SU-DHL-6 (cell line): ENCODE data around the gene PLEKHA5.

Source experiments
- H2AFZ ChIP-seq: fragments of 200-600 bp; sonication (generic); 2 replicates; pipeline ENCODE4 v1.6.1; 2014; ENCODE audit warnings: low read depth, mild to moderate bottlenecking, moderate library complexity, mixed read lengths, antibody characterized with exemption, low read length; ENCODE audit not compliant: severe bottlenecking
- H3F3A ChIP-seq: fragments of 200-600 bp; shearing (Covaris generic); 2 replicates; pipeline ENCODE4 v1.6.0; 2016; ENCODE audit warnings: antibody characterized with exemption, mild to moderate bottlenecking; ENCODE audit not compliant: insufficient read depth
- H3K27ac ChIP-seq: fragments of 200-600 bp; sonication (generic); 2 replicates; pipeline ENCODE4 v1.5.1; 2016; ENCODE audit warnings: low read depth, mild to moderate bottlenecking, low read length, moderate library complexity, mixed read lengths
- H3K27me3 ChIP-seq: fragments of 200-600 bp; sonication (generic), shearing (Covaris generic); 2 replicates; pipeline ENCODE4 v1.6.0; 2014; ENCODE audit warnings: mild to moderate bottlenecking, low read length
- H3K36me3 ChIP-seq: fragments of 200-600 bp; sonication (generic); 2 replicates; pipeline ENCODE4 v1.6.1; 2014; ENCODE audit warnings: mild to moderate bottlenecking, low read length, mixed read lengths
- H3K4me2 ChIP-seq: fragments of 300-600, 200-600 bp; shearing (Covaris generic), sonication (generic); 2 replicates; pipeline ENCODE4 v1.6.0; 2014; ENCODE audit warnings: low read length, low read depth, mild to moderate bottlenecking; ENCODE audit not compliant: poor library complexity, severe bottlenecking
- H3K4me3 ChIP-seq: fragments of 200-600 bp; sonication (generic); 2 replicates; pipeline ENCODE4 v1.5.1; 2014; ENCODE audit warnings: antibody characterized with exemption, low read length, mild to moderate bottlenecking, mixed read lengths; ENCODE audit not compliant: insufficient read depth, poor library complexity, severe bottlenecking
- H3K79me2 ChIP-seq: fragments of 200-600 bp; sonication (generic); 2 replicates; pipeline ENCODE4 v1.6.1; 2014; ENCODE audit warnings: mild to moderate bottlenecking, low read length, moderate library complexity; ENCODE audit not compliant: insufficient read depth
- H3K9ac ChIP-seq: fragments of 200-600 bp; sonication (generic); 2 replicates; pipeline ENCODE4 v1.7.0; 2014; ENCODE audit warnings: mild to moderate bottlenecking, low read length
- H3K9me2 ChIP-seq: fragments of 200-600 bp; sonication (generic); replicated peaks from 2 replicates; pipeline ENCODE4 v1.6.1; 2014; ENCODE audit warnings: low read length; ENCODE audit not compliant: insufficient read depth
- H3K9me3 ChIP-seq: fragments of 200-600 bp; sonication (generic); 2 replicates; pipeline ENCODE4 v1.6.1; 2014; ENCODE audit warnings: low read length, mixed read lengths; ENCODE audit not compliant: insufficient read depth
- H4K20me1 ChIP-seq: fragments of 200-600 bp; sonication (generic); 2 replicates; pipeline ENCODE4 v1.6.1; 2014; ENCODE audit warnings: low read depth, mild to moderate bottlenecking, antibody characterized with exemption, low read length, moderate library complexity, mixed read lengths
- EZH2phosphoT487 ChIP-seq: fragments of 200-600 bp; sonication (generic), shearing (Covaris generic); conservative IDR thresholded peaks from 2 replicates; pipeline ENCODE4 v1.6.1; 2018; ENCODE audit warnings: mild to moderate bottlenecking, antibody characterized with exemption, low read length, moderate library complexity, mixed read lengths
- TF ChIP-seq, protein P1 (sequence below): fragments of 200-600 bp; sonication (generic); IDR thresholded peaks from one replicate; pipeline ENCODE4 v1.5.1; 2017; ENCODE audit warnings: antibody characterized with exemption, mild to moderate bottlenecking, low read length, moderate library complexity; ENCODE audit not compliant: insufficient read depth, poor library complexity, severe bottlenecking

PLEKHA5 gene

DNA sequence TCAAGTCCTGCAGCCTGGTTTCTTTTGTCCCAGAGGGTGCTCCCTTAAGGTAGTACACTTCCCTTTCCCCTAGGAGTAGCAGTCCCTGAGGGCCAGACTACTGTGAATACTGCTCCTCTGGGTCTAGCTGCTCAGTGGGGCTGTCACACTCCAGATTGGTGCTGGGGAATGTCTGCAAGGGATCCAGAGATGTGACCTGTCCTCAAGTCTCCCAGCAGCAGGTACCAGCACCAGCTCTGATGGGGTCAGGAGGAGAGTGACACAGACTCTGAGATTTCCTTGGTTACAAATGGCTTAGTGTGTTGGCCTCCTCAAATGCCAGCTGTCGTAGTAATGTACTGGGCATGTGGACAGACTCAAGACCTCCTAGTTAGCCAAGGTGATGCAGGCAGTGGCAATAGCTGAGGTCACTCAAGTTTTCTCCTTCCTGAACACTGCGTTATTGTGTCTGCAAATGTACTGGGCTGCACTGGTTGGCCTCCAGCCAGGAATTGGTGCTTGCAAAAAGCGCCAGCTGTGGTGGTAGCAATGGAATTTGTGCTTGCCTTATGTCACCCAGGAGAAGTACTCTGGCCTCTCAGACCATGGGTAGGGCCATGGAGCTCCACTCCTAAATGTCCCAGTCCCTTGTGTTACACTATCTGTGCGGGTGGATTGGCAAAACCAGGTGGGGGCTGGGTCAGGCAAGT, 273.4 kb downstream of the PLEKHA5 start:
- Histone ChIP-seq H4K20me1 (no peaks in the 10 kb centered on the region), H3K4me3 (no peak overlapping the region), H3K4me2 (no peak overlapping the region), H3K27me3 (no peaks in the 10 kb centered on the region), H3F3A (no peaks in the 10 kb centered on the region), H3K9me3 (no peaks in the 10 kb centered on the region), H2AFZ (no peak overlapping the region), H3K79me2 (no peaks in the 10 kb centered on the region), H3K27ac (no peak overlapping the region), H3K36me3 (no peaks in the 10 kb centered on the region), H3K9me2 (no peaks in the 10 kb centered on the region), H3K9ac (no peak overlapping the region)
- TF ChIP-seq, protein P1, sequence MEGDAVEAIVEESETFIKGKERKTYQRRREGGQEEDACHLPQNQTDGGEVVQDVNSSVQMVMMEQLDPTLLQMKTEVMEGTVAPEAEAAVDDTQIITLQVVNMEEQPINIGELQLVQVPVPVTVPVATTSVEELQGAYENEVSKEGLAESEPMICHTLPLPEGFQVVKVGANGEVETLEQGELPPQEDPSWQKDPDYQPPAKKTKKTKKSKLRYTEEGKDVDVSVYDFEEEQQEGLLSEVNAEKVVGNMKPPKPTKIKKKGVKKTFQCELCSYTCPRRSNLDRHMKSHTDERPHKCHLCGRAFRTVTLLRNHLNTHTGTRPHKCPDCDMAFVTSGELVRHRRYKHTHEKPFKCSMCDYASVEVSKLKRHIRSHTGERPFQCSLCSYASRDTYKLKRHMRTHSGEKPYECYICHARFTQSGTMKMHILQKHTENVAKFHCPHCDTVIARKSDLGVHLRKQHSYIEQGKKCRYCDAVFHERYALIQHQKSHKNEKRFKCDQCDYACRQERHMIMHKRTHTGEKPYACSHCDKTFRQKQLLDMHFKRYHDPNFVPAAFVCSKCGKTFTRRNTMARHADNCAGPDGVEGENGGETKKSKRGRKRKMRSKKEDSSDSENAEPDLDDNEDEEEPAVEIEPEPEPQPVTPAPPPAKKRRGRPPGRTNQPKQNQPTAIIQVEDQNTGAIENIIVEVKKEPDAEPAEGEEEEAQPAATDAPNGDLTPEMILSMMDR: no peak
- TF ChIP-seq EZH2phosphoT487: no peak

- Histone ChIP-seq H3K9me2 (no peaks in the 10 kb centered on the region), H3K9ac (no peak overlapping the region), H3K4me2 (no peak overlapping the region), H3K27ac (no peak overlapping the region), H3K79me2 (no peaks in the 10 kb centered on the region), H3K36me3 (no peaks in the 10 kb centered on the region), H3F3A (no peaks in the 10 kb centered on the region), H2AFZ (no peak overlapping the region), H3K27me3 (no peaks in the 10 kb centered on the region), H4K20me1 (no peaks in the 10 kb centered on the region), H3K9me3 (no peaks in the 10 kb centered on the region), H3K4me3 (no peak overlapping the region)
- TF ChIP-seq, protein P1: no peak
- no peak for TF ChIP-seq EZH2phosphoT487
Measured at GRCh38 chr12:19404242-19404880, 274.8 kb downstream of the PLEKHA5 start.

- H3K36me3 ChIP-seq: no peaks in the 10 kb centered on the region
- H3K9me3 ChIP-seq: no peaks in the 10 kb centered on the region
- H3F3A ChIP-seq: no peaks in the 10 kb centered on the region
- no peaks in the 10 kb centered on the region for H3K79me2 ChIP-seq
- H4K20me1 ChIP-seq: no peaks in the 10 kb centered on the region
- no peak overlapping the region for H3K9ac ChIP-seq
- no peak overlapping the region for H3K4me3 ChIP-seq
- no peaks in the 10 kb centered on the region for H3K27me3 ChIP-seq
- no peak overlapping the region for H3K27ac ChIP-seq
- H2AFZ ChIP-seq: no peak overlapping the region
- no peak overlapping the region for H3K4me2 ChIP-seq
- no peaks in the 10 kb centered on the region for H3K9me2 ChIP-seq
- TF ChIP-seq, protein P1: no peak
- no peak for TF ChIP-seq EZH2phosphoT487
Measured at GRCh38 chr12:19409376-19409775, 279.8 kb downstream of the PLEKHA5 start.
